Brain microvascular endothelial cell (primary cell): ENCODE measurements around the gene PEAR1.

Experiments used
- DNase-seq: peaks from one replicate; pipeline ENCODE4 v3.0.0-alpha.2; 2020
- H3K27ac ChIP-seq: fragments of 250-450 bp; sonication (Bioruptor Pico); 2 replicates; pipeline ENCODE4 v1.5.1; 2020; ENCODE audit warnings: mild to moderate bottlenecking, moderate library complexity
- H3K27me3 ChIP-seq: fragments of 250-450 bp; sonication (Bioruptor Pico); replicated peaks from 2 replicates; pipeline ENCODE4 v1.5.1; 2020; ENCODE audit warnings: mild to moderate bottlenecking
- H3K36me3 ChIP-seq: fragments of 250-450 bp; sonication (Bioruptor Pico); replicated peaks from 2 replicates; pipeline ENCODE4 v1.5.1; 2020; ENCODE audit warnings: mild to moderate bottlenecking
- H3K4me3 ChIP-seq: 2 replicates; pipeline ENCODE4 v1.5.1; 2011; ENCODE audit warnings: low read depth, mild to moderate bottlenecking, control low read depth, low read length, moderate library complexity
- CTCF ChIP-seq: IDR thresholded peaks from 2 replicates; pipeline ENCODE4 v1.5.1; 2011; ENCODE audit warnings: low read depth, mild to moderate bottlenecking, moderate library complexity, low read length, control low read depth, inconsistent platforms; ENCODE audit errors: missing control alignments
- in situ Hi-C: cut with HindIII; loops from 2 replicates; pipeline ENCODE4 v1.10.0; 2017; ENCODE audit warnings: low sequenced_read_pairs, low pct_ligation_motif_present

Gene PEAR1

GRCh38 chr1:156886583-156887281, 6.8 kb upstream of the PEAR1 start:
- H3K27ac ChIP-seq = no peak overlapping the region
- no peak for DNase-seq
- H3K4me3 ChIP-seq = no peak overlapping the region
- no peaks in the 10 kb centered on the region for H3K36me3 ChIP-seq
- in situ Hi-C loops = no loop called here
- TF ChIP-seq CTCF = no peak
- H3K27me3 ChIP-seq = peaks cover 18% of the 10 kb centered on the region

GRCh38 chr1:156887317-156887716, 6.2 kb upstream of the PEAR1 start:
- Histone ChIP-seq H3K27me3 (peaks cover 15% of the 10 kb centered on the region), H3K27ac (no peak overlapping the region), H3K36me3 (no peaks in the 10 kb centered on the region), H3K4me3 (no peak overlapping the region)
- no peak for DNase-seq
- TF ChIP-seq CTCF = no peak
- in situ Hi-C loops = no loop called here

GRCh38 chr1:156887734-156888133, 5.8 kb upstream of the PEAR1 start:
- in situ Hi-C loops = no loop called here
- peaks cover 15% of the 10 kb centered on the region for H3K27me3 ChIP-seq
- DNase-seq = no peak
- no peak overlapping the region for H3K27ac ChIP-seq
- TF ChIP-seq CTCF = no peak
- no peak overlapping the region for H3K4me3 ChIP-seq
- H3K36me3 ChIP-seq = no peaks in the 10 kb centered on the region

- peaks cover 9% of the 10 kb centered on the region for H3K27me3 ChIP-seq
These were observed 3.5 kb upstream of the PEAR1 start for GRCh38 chr1:156889802-156890580.

GRCh38 chr1:156892190-156893047, 1.1 kb upstream of the PEAR1 start:
- DNase-seq = peak; percentile 84
- in situ Hi-C loops = no loop called here
- H3K36me3 ChIP-seq = no peaks in the 10 kb centered on the region
- peak overlapping the region; percentile 32 for H3K4me3 ChIP-seq
- H3K27me3 ChIP-seq = no peaks in the 10 kb centered on the region
- TF ChIP-seq CTCF = peak; percentile 92
- H3K27ac ChIP-seq = no peak overlapping the region

More at GRCh38 chr1:156889802-156890580, 3.5 kb upstream of the PEAR1 start:
- peak; percentile 92 for TF ChIP-seq CTCF
- Histone ChIP-seq H3K36me3 (no peaks in the 10 kb centered on the region), H3K4me3 (no peak overlapping the region), H3K27ac (no peak overlapping the region)
- in situ Hi-C loops = no loop called here
- DNase-seq = peak; percentile 73
